Measurements from ENCODE around the gene DAB2IP.

The DAB2IP gene

DNA sequence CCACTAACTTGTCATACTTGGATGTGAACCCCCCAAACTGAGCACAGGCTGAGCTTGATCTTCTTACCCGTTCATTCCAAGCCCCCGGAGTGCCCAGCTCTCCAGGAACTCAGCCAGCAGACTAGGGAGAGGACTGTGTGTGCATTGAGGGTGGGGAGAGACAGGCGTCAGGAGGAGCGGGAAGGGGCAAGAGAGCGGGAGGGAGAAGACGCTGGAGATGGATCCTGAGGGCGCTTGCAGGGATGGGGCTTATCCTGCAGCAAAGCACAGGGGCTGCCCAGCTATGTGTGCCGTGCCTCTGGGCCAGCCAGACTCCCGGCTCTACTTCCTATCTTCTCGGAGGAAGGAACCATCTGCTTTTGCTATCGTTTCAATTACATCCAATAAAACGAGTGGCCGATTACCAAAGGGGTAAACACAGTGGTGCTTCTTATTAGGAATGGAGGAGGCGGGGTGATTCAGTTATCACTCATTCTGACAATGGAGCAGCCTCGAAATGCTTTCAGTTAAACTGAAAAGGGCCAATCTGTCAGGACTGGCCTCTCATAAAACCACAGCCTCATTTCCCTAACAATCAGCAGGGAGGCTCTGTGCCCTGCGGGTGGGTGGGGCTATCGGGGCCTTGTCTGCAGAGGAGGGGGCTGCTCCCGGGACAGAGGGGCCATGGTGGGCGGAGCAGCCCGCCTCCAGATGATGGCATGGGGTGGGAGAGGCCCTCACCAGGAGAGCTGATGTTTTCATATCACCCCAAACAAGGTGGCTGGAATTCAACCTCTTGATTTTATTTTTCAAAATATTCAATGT, 168.2 kb downstream of the DAB2IP start:
- TF ChIP-seq, protein P1, sequence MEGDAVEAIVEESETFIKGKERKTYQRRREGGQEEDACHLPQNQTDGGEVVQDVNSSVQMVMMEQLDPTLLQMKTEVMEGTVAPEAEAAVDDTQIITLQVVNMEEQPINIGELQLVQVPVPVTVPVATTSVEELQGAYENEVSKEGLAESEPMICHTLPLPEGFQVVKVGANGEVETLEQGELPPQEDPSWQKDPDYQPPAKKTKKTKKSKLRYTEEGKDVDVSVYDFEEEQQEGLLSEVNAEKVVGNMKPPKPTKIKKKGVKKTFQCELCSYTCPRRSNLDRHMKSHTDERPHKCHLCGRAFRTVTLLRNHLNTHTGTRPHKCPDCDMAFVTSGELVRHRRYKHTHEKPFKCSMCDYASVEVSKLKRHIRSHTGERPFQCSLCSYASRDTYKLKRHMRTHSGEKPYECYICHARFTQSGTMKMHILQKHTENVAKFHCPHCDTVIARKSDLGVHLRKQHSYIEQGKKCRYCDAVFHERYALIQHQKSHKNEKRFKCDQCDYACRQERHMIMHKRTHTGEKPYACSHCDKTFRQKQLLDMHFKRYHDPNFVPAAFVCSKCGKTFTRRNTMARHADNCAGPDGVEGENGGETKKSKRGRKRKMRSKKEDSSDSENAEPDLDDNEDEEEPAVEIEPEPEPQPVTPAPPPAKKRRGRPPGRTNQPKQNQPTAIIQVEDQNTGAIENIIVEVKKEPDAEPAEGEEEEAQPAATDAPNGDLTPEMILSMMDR (IDR thresholded peaks at IDR 0.05), result no peak

DNA sequence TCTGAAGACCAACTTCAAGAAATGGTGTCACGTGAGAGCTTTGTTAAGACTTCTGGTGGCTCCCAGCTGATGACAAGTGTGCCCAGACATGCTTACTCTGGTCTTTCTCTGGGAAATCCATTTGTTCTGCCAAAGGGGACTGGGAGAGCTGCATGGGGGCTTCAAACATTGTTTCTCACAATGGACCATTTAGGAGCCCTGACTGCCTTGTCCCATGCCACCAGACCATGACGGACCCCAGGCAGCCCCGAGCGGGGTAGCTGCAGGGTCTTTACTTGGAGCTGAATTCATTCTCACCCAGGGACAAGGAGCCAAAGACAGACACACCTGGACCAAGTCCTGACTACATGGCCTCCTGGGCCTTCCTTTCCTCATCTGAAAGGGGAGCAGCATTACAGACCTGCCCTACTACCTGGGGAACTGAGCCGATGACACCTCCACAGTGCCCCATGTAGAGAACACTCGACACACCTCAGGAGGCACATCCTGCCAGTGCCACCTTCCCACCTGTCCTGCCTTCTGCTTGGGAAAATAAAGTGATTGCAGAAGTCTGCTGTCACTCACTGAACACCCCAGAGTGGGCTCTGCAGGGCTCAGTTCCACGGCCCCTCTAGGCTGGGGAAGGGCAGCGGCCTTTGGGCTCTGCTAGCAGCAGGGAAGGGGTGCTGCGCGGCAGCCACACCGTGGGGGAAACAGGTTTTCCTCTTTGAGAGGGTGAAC, 169.0 kb downstream of the DAB2IP start:
- TF ChIP-seq, protein P1 (IDR thresholded peaks at IDR 0.05), result no peak

DNA sequence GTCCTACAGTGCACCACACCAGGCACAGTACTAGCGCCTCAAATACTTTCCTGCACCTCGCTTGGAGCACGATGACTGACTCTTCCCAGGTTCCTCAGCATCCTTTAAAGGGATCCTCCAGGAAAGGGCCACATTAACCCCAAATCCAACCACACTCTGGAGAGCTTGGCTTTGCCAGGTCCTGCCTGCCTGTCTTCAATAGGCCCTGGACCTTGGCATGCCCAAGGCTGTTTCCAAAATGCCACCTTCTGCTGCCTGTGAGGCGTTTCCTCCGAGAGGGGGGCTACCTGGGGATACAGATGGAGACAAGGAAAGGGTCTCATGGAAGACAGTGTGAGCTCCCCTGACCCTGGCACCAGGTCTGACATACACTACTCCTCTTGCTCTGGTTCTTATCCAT, 169.9 kb downstream of the DAB2IP start:
- TF ChIP-seq, protein P1 (IDR thresholded peaks at IDR 0.05), result no peak

DNA sequence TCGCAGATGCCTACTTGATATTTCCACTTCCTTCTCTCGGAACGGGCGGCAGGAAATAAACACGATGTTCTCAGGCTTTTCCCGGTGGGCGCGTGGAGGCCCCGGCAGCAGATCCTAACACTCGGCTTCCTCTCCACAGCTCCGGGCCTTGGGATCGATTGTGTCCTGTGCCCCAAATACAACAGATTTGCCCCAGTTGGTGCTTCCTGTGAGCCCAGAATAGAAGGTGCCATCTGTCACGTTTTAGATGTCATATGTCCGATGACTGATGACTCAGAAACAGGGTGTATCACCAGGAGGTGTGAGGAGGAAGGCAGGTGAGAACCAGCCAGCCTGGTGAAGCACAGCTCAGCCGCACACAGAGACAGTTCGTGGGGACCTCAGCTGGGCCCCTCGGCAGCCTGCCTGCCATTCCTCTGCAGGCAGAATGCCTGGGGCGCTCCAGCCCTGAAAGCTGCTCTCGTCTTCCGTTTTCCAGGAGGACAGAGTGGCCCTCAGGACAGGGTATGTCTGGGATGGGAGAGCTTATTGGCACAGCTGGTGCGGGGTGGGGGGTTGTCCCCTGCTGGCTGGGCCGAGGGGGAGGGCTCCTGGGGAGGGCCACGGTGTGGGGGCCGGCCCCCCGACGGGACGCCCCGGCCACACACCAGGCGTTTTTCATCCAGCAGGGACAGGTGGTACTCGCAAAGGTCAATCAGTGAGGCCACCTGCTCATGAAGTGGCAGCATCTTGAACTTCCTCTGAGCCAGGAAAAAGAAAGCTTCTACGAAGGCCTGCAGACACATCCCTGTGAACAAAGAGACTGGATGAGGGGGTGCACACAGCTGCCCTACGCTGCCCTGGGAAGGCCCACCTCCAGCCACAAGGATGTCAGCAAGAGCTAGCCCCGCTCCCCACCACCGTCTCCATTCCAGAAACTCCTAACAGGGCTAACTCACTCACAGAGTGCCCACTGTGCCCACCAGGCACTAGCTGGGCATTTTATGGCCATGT, 171.0 kb downstream of the DAB2IP start:
- TF ChIP-seq, protein P1 (IDR thresholded peaks at IDR 0.05), result no peak

DNA sequence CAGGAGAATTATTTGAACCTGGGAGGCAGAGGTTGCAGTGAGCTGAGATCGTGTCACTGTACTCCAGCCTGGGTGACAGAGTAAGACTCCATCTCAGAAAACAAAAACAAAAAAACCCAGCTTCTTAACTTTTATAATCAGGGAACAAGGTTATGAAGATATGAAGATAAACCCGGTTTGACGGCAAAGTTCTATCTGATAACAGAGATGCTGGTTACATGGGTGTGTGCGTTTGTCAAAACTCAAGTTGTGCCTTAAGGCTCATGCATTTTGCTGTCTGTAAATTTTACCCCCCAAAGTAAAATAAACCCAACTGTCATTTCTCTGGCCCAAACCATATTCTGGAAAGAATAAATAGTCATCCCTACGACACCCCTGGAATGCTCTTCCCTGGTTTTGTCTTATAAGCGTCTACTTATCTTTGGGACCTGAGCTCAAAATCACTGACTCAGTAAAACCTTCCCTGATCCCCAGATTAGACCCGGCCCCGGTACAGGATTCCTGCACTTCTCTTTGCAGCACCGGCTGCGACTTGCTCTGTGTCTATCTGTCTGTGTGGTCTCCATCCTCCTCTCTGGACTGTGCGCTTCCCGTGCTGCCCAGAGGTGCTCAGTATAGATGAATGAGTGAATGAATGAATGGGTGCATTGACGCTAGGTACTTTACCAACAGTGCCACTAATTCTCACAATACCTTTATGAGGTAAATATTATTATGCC, 172.2 kb downstream of the DAB2IP start:
- TF ChIP-seq, protein P1 (IDR thresholded peaks at IDR 0.05), result no peak

DNA sequence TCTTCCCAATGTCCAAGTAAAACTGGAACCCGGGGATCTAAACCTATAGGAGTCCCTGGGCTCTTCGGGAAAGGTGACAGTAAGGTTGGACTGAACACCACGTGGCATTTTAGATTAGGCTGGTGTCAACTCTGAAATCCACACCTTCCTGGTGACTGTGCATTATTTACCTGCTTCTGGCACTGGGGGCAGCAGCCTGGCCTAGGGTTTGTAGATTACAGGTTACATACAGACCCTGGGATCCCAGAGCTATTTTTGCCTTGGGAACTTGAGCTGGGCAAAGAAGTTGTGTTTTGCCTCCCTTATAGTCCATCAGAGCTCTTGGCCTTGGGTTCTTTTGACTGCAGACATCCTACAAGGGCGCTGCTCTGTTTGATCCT, 173.2 kb downstream of the DAB2IP start:
- TF ChIP-seq, protein P1 (IDR thresholded peaks at IDR 0.05), result no peak

Measured in LNCAP (cell line).